ENCODE data around the gene SIAH2.
"Not testable (repeated sequence)": the region's sequence is repeated elsewhere in the genome, so short reads cannot be mapped to it uniquely, and the experiment has no call there.

SIAH2 gene, protein sequence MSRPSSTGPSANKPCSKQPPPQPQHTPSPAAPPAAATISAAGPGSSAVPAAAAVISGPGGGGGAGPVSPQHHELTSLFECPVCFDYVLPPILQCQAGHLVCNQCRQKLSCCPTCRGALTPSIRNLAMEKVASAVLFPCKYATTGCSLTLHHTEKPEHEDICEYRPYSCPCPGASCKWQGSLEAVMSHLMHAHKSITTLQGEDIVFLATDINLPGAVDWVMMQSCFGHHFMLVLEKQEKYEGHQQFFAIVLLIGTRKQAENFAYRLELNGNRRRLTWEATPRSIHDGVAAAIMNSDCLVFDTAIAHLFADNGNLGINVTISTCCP

DNA sequence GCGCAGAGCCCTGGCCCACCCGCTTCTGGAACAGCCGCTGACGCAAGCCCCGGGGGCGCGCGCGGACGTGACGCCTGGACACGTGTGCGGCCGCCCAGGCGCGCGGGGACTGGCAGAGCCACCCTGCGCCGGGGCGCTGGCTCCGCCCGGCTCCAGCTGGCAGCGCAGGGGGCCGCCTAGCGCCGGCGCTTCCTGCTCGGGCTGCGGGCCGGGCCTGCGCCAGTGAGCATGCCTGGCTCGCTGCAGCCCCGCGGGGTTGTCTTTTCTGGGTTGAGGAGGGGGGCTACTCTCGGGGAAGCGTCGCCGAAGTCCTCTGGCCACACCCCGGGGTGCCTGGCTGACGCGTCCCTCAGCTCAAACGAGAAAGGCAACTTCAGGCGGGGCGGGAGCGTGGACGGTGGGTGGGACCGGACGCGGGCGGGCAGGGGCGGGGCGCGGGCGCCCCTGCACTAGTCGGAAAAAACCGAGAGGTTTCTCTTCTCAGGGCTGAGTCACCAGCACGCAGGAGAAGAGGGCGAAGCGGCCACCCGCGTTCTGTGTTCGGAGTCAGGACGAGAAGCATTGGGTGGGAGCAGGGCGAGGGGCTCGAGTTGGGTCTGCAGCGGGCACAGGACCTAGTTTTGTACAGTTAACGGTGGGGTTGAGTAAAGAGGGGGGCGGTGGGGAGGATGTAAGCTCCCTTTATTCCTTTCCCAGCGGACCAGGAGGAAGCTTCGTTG is at the start of gene SIAH2:
SIAH2 (minus strand) TSS at position 48 of the 719 bp plus-strand sequence. CDS start 320 bp downstream, outside the sequence.
- DNase-seq (ENCODE audit: low read depth) = peak; percentile 69

DNA sequence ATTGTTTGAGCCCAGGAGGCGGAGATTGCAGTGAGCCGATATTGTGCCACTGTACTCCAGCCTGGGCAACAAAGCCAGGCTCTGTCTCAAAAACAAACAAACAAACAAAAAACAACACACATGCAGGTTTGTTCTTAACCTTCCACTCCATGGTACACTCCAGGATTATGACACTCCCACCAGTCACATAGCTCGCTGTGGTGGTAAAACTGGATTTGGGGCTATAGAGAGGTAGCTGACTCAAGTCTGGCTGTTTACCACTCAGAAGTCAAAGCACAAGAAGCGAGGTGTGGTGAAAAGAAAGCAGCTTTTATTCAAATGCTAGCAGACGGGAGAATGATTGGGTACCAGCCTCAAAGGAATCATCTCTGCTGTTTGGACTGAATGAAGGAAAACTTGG is 49.0 kb upstream of the SIAH2 start:
- DNase-seq (ENCODE audit: low read depth) = no peak

GRCh38 chr3:150810641-150811040 is 47.7 kb upstream of the SIAH2 start:
- DNase-seq (ENCODE audit: low read depth) = no peak

GRCh38 chr3:150806185-150806835 is 43.3 kb upstream of the SIAH2 start:
- no peak for DNase-seq (ENCODE audit: low read depth)

DNA sequence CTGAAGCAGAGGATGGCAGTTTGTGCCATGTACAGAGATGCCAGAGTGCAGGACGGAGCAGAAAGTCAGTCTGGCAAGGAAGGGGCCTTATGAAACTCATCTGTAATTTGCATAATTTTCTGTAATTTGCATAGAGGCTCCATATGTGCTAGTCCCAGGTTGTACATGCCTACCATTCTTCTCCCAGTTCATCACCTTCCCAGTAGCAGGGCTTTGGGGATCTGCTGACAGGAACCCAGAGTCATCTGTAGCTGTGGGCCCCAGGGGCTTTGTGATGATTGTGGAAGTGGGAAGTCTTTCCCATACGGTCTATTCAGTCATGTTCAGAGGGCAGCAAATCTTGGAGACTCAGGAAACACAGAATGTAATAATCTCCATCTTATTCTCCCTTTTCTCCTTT is 42.4 kb upstream of the SIAH2 start:
- no peak for DNase-seq (ENCODE audit: low read depth)

- DNase-seq (ENCODE audit: low read depth) = no peak
These were observed 40.5 kb upstream of the SIAH2 start for GRCh38 chr3:150803440-150803985.

GRCh38 chr3:150800722-150801121 is 37.8 kb upstream of the SIAH2 start:
- DNase-seq (ENCODE audit: low read depth) = no peak

- no peak for DNase-seq (ENCODE audit: low read depth)
These were observed 35.2 kb upstream of the SIAH2 start for GRCh38 chr3:150798122-150798618.

GRCh38 chr3:150797155-150797554 is 34.2 kb upstream of the SIAH2 start:
- DNase-seq (ENCODE audit: low read depth) = no peak

- not testable (repeated sequence) for DNase-seq (ENCODE audit: low read depth)
These were observed 33.6 kb upstream of the SIAH2 start for GRCh38 chr3:150796527-150796926.

GRCh38 chr3:150793641-150794040 is 30.7 kb upstream of the SIAH2 start:
- no peak for DNase-seq (ENCODE audit: low read depth)

- no peak for DNase-seq (ENCODE audit: low read depth)
These were observed 27.7 kb upstream of the SIAH2 start for GRCh38 chr3:150790629-150791028.

DNA sequence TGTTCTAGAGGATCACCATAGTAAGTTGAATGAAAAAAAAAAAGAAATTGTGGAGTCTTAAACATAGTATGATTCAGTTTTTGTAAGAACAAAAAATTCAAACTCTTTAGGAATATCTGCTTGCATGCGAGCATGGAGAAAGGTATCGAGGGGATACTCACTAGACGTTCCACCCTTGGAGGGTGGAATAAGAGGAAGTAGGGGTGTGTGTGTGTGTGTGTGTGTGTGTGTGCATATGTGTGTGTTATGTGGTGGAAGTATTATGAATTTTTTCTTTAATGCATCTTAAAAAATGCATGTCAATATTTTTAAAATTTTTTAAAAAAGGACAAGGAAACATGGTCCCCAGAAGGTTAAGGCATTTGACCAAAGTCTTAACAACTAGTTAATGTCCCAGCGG is 26.5 kb upstream of the SIAH2 start:
- no peak for DNase-seq (ENCODE audit: low read depth)

DNA sequence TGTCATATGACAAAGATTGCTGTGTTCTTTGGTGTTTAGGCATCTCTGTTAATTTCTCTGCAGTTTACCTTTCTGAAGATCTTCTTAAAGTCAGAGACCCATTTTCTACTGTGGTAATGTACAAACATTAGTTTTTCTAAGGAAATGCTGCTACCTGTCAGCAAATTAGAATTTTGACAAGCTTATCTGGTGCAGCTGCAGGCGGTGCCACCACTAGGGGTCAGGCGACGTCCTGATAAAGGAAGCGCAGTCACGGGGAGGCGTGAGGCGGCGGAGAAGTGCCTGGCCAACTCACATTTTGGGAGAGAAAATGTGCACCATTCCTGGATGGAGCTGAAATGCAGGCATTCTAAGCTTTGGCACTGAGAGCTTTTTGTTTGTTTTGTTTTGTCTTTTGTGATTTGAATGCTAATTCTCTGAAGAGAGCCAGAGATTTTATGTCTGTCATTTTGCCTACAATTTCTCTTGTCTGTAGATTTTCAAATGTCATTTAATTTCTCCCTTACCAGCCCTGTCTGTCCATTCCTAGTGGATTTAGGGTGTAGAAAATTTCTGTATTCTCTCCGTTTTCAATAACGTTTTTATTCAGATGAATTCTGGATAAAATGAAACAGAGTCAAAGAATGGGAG is 24.9 kb upstream of the SIAH2 start:
- DNase-seq (ENCODE audit: low read depth) = no peak

GRCh38 chr3:150786791-150787190 is 23.8 kb upstream of the SIAH2 start:
- no peak for DNase-seq (ENCODE audit: low read depth)

GRCh38 chr3:150784747-150785125 is 21.8 kb upstream of the SIAH2 start:
- DNase-seq (ENCODE audit: low read depth) = no peak

- DNase-seq (ENCODE audit: low read depth) = no peak
These were observed 21.2 kb upstream of the SIAH2 start for GRCh38 chr3:150783920-150784746.

DNA sequence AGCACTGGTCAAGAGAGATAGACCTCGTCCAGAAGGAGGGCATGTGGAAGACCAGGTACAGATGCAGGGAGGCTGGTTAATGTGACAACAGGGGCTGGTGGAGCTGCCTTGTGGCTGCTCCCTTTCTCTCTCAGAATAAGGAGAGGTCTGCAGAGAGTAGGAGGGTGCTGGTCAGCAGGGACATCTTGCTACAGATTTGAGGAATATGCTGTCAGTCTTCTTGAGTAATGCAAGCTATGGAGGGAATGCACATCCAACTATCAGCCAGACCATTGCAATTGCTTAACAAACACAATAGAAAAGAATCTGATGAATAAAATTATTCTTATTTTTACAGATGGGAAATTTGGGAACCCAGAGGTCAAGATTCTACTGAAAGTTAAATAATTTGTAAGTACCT is 20.3 kb upstream of the SIAH2 start:
- DNase-seq (ENCODE audit: low read depth) = no peak

GRCh38 chr3:150779402-150779858 is 16.5 kb upstream of the SIAH2 start:
- DNase-seq (ENCODE audit: low read depth) = no peak

- no peak for DNase-seq (ENCODE audit: low read depth)
These were observed 15.9 kb upstream of the SIAH2 start for GRCh38 chr3:150778793-150779401.
